K562 (cell line): ENCODE data around the gene PPP1R12C. TPM values are rescaled to one million over a fixed set of nuclear protein-coding genes. Genes with fewer than 3 reads are reported as not detected.

Source experiments
- BRF1 ChIP-seq: IDR thresholded peaks from 3 replicates; pipeline ENCODE4 v1.6.1; 2011; ENCODE audit warnings: borderline replicate concordance, mild to moderate bottlenecking; ENCODE audit not compliant: insufficient read length; ENCODE audit errors: extremely low read depth
- GATAD2A ChIP-seq: fragments of 450-650 bp; IDR thresholded peaks from 2 replicates; pipeline ENCODE4 v1.6.1; 2017
- GTF2F1 ChIP-seq: IDR thresholded peaks from 2 replicates; pipeline ENCODE4 v1.6.1; 2011; ENCODE audit warnings: low read depth, low read length, improper control_type of control experiment
- HNRNPLL ChIP-seq: fragments of 200-400 bp; formaldehyde crosslinking; IDR thresholded peaks from 2 replicates; pipeline ENCODE4 v1.6.1; 2017; ENCODE audit warnings: low read length, low read depth, mild to moderate bottlenecking; ENCODE audit not compliant: poor library complexity, severe bottlenecking
- HOXB6 ChIP-seq: fragments of 250-450 bp; sonication (Bioruptor Pico); IDR thresholded peaks from 2 replicates; pipeline ENCODE4 v1.5.1; 2022; ENCODE audit warnings: mild to moderate bottlenecking, borderline replicate concordance
- IFI16 ChIP-seq: fragments of 250-450 bp; sonication (Bioruptor Pico); IDR thresholded peaks from 2 replicates; pipeline ENCODE4 v2.1.2; 2022; ENCODE audit warnings: mild to moderate bottlenecking, inconsistent platforms
- MBD2 ChIP-seq: sonication (generic); IDR thresholded peaks from 2 replicates; pipeline ENCODE4 v1.6.1; 2016; ENCODE audit warnings: low read depth, borderline replicate concordance
- NFRKB ChIP-seq: fragments of 450-650 bp; IDR thresholded peaks from 2 replicates; pipeline ENCODE4 v1.6.1; 2016; ENCODE audit warnings: low read depth
- NR4A1 ChIP-seq, 2 experiments: fragments of 250-450 bp in 1 of 2; fragments of 450-650 bp in 1 of 2; sonication (Bioruptor Pico) in 1 of 2; IDR thresholded peaks; 2 replicates each; pipeline versions ENCODE4 v1.4.0 to v1.6.1; 2016 to 2020; ENCODE audit warnings: mild to moderate bottlenecking in 2 of 2, missing compliant biosample characterization in 1 of 2, missing genetic modification characterization in 1 of 2, moderate library complexity in 1 of 2
- PREB ChIP-seq: sonication (generic); formaldehyde crosslinking; IDR thresholded peaks from 2 replicates; pipeline ENCODE4 v1.8.1; 2023; ENCODE audit warnings: mild to moderate bottlenecking, missing genetic modification reagents
- SAFB2 ChIP-seq: fragments of 200-400 bp; formaldehyde crosslinking; IDR thresholded peaks from 2 replicates; pipeline ENCODE4 v1.6.1; 2018; ENCODE audit warnings: borderline replicate concordance, low read length, low read depth, moderate library complexity; ENCODE audit not compliant: severe bottlenecking
- SMARCC2 ChIP-seq: fragments of 450-650 bp; IDR thresholded peaks from 2 replicates; pipeline ENCODE4 v1.6.1; 2017; ENCODE audit warnings: antibody characterized with exemption, moderate library complexity, mild to moderate bottlenecking, low read depth
- SREBF1 ChIP-seq: fragments of 150-350 bp; IDR thresholded peaks from 2 replicates; pipeline ENCODE4 v1.6.1; 2014; ENCODE audit warnings: antibody characterized with exemption, low read depth, low read length, borderline replicate concordance
- TBP ChIP-seq: optimal IDR thresholded peaks from 2 replicates; pipeline ENCODE3; 2011; ENCODE audit warnings: low read depth, low read length, improper control_type of control experiment
- ZFP36 ChIP-seq: fragments of 150-350 bp; IDR thresholded peaks from 2 replicates; pipeline ENCODE4 v1.6.1; 2018; ENCODE audit warnings: low read length, low read depth; ENCODE audit not compliant: partially characterized antibody
- ZNF324 ChIP-seq: fragments of 250-450 bp; sonication (Bioruptor Pico); IDR thresholded peaks from 2 replicates; pipeline ENCODE4 v1.4.0; 2020; ENCODE audit warnings: mild to moderate bottlenecking
- ZNF507 ChIP-seq: conservative IDR thresholded peaks from 2 replicates; pipeline ENCODE4 v1.6.1; 2017; ENCODE audit warnings: missing genetic modification characterization, missing compliant biosample characterization
- ZNF551 ChIP-seq: fragments of 250-450 bp; sonication (Bioruptor Pico); IDR thresholded peaks from 2 replicates; pipeline ENCODE4 v1.5.0; 2021; ENCODE audit warnings: mild to moderate bottlenecking, moderate library complexity
- polyA plus RNA-seq, 8 experiments: library from polyadenylated mRNA; depleted of rRNA in 4 of 8; stranded (reverse) in 5 of 8; unstranded in 3 of 8; fragments of >200 nt; fragmentation: Nextera tagmentation in 2 of 8; fragmentation: Illumina TruSeq in 1 of 8; extraction: Ambion mirVana in 2 of 8; extraction: Trizol in 1 of 8; gene quantifications; 2 replicates each; pipeline versions ENCODE4 v1.2.1 to v1.2.3, GENCODE V29; 2011 to 2014; ENCODE audit warnings: inconsistent platforms in 1 of 8, missing spikeins in 1 of 8
- total RNA-seq, 7 experiments: library from RNA; depleted of rRNA in 6 of 7; stranded (reverse); fragments of >200 nt in 6 of 7; fragmentation: Illumina TruSeq in 2 of 7; extraction: Trizol in 2 of 7; gene quantifications; 2 replicates each; pipeline versions ENCODE4 v1.2.1 to v1.2.3, GENCODE V29; 2011 to 2021; ENCODE audit warnings: low replicate concordance in 1 of 7
- TF ChIP-seq, protein P1 (sequence below), 2 experiments: fragments of 200-800 bp in 1 of 2; sonication (Bioruptor generic) in 1 of 2; sonication (generic) in 1 of 2; formaldehyde crosslinking in 1 of 2; IDR thresholded peaks in 1 of 2; conservative IDR thresholded peaks in 1 of 2; 2 replicates each; pipeline versions ENCODE4 v1.5.0 to v1.6.1; 2016 to 2020; ENCODE audit warnings: missing compliant biosample characterization in 1 of 2, missing genetic modification characterization in 1 of 2, missing genetic modification reagents in 1 of 2
- TF ChIP-seq, protein P2 (sequence below): fragments of 450-650 bp; IDR thresholded peaks from 2 replicates; pipeline ENCODE4 v1.6.1; 2016; ENCODE audit warnings: antibody characterized with exemption
- TF ChIP-seq, protein P3 (sequence below): sonication (generic); formaldehyde crosslinking; IDR thresholded peaks from 2 replicates; pipeline ENCODE4 v1.8.0; 2022; ENCODE audit warnings: mild to moderate bottlenecking, missing genetic modification reagents, borderline replicate concordance

PPP1R12C gene
- total and polyA plus RNA-seq, 9 of the 15 experiments (the other 6 are each of a cell fraction or from before 2014, with no cell fraction given): 1.8 to 136 (median 33.7) TPM

- TF ChIP-seq PREB: no peak
- TF ChIP-seq, protein P1, sequence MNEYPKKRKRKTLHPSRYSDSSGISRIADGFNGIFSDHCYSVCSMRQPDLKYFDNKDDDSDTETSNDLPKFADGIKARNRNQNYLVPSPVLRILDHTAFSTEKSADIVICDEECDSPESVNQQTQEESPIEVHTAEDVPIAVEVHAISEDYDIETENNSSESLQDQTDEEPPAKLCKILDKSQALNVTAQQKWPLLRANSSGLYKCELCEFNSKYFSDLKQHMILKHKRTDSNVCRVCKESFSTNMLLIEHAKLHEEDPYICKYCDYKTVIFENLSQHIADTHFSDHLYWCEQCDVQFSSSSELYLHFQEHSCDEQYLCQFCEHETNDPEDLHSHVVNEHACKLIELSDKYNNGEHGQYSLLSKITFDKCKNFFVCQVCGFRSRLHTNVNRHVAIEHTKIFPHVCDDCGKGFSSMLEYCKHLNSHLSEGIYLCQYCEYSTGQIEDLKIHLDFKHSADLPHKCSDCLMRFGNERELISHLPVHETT (CRISPR knock-in tag; conservative IDR thresholded peaks at IDR 0.05 in 1 of 2, IDR thresholded peaks at IDR 0.05 in 1 of 2): no peak
- TF ChIP-seq, protein P2, sequence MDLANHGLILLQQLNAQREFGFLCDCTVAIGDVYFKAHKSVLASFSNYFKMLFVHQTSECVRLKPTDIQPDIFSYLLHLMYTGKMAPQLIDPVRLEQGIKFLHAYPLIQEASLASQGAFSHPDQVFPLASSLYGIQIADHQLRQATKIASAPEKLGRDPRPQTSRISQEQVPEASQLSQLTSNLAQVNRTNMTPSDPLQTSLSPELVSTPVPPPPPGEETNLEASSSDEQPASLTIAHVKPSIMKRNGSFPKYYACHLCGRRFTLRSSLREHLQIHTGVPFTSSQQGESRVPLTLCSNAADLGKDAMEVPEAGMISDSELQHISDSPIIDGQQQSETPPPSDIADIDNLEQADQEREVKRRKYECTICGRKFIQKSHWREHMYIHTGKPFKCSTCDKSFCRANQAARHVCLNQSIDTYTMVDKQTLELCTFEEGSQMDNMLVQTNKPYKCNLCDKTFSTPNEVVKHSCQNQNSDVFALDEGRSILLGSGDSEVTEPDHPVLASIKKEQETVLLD: peak; percentile 63; the same call in 1 of the 2 replicates
- no peak for TF ChIP-seq SREBF1
- TF ChIP-seq ZNF507 (tag): no peak
- TF ChIP-seq TBP: peak; percentile 49
- TF ChIP-seq GTF2F1: no peak
- no peak for TF ChIP-seq ZNF551
- no peak for TF ChIP-seq ZNF324 (CRISPR knock-in tag)
- TF ChIP-seq GATAD2A: peak; percentile 36; the same call in 1 of the 2 replicates
- no peak for TF ChIP-seq ZFP36
- TF ChIP-seq HOXB6: no peak
- TF ChIP-seq HNRNPLL: peak; percentile 34
- TF ChIP-seq NFRKB: no peak
- no peak; the same call in 1 of the 2 replicates for TF ChIP-seq MBD2
- TF ChIP-seq NR4A1 (CRISPR knock-in tag; IDR thresholded peaks at IDR 0.05): no peak
- no peak for TF ChIP-seq NR4A1 (tag; IDR thresholded peaks at IDR 0.05)
- no peak for TF ChIP-seq SAFB2
- TF ChIP-seq, protein P3, sequence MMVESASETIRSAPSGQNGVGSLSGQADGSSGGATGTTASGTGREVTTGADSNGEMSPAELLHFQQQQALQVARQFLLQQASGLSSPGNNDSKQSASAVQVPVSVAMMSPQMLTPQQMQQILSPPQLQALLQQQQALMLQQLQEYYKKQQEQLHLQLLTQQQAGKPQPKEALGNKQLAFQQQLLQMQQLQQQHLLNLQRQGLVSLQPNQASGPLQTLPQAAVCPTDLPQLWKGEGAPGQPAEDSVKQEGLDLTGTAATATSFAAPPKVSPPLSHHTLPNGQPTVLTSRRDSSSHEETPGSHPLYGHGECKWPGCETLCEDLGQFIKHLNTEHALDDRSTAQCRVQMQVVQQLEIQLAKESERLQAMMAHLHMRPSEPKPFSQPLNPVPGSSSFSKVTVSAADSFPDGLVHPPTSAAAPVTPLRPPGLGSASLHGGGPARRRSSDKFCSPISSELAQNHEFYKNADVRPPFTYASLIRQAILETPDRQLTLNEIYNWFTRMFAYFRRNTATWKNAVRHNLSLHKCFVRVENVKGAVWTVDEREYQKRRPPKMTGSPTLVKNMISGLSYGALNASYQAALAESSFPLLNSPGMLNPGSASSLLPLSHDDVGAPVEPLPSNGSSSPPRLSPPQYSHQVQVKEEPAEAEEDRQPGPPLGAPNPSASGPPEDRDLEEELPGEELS (CRISPR knock-in tag): no peak
- no peak for TF ChIP-seq SMARCC2
- no peak for TF ChIP-seq IFI16
- no peak for TF ChIP-seq BRF1
Observed at GRCh38 chr19:55146705-55147273, 29.4 kb upstream of the PPP1R12C start (continued).
